GM12801 (cell line): ENCODE data around the gene FAM216B.

Experiments used
- CTCF ChIP-seq: IDR thresholded peaks from one replicate; pipeline ENCODE4 v1.5.1; 2011; ENCODE audit warnings: control low read depth; ENCODE audit not compliant: insufficient read length; ENCODE audit errors: extremely low read depth

Gene FAM216B

GRCh38 chr13:42836930-42837690 lies 55.7 kb downstream of the FAM216B start:
- no peak for TF ChIP-seq CTCF
